ENCODE data around the gene DTNBP1.
"Not testable (repeated sequence)": the region's sequence is repeated elsewhere in the genome, so short reads cannot be mapped to it uniquely, and the experiment has no call there.

DTNBP1 gene

GRCh38 chr6:15553736-15554294 is 109.0 kb downstream of the DTNBP1 start:
- DNase-seq, result no peak

GRCh38 chr6:15553031-15553430 is 109.8 kb downstream of the DTNBP1 start:
- no peak for DNase-seq

GRCh38 chr6:15551798-15552197 is 111.0 kb downstream of the DTNBP1 start:
- no peak for DNase-seq

GRCh38 chr6:15551262-15551661 is 111.6 kb downstream of the DTNBP1 start:
- DNase-seq, result no peak

GRCh38 chr6:15550546-15551123 is 112.2 kb downstream of the DTNBP1 start:
- DNase-seq, result no peak

- no peak for DNase-seq
Observed at GRCh38 chr6:15549371-15549770, 113.5 kb downstream of the DTNBP1 start.

GRCh38 chr6:15547400-15547799 is 115.4 kb downstream of the DTNBP1 start:
- DNase-seq, result no peak

GRCh38 chr6:15546591-15546990 is 116.2 kb downstream of the DTNBP1 start:
- no peak for DNase-seq

- DNase-seq, result no peak
Observed at GRCh38 chr6:15544321-15544900, 118.4 kb downstream of the DTNBP1 start.

GRCh38 chr6:15543332-15543917 is 119.4 kb downstream of the DTNBP1 start:
- not testable (repeated sequence) for DNase-seq

GRCh38 chr6:15539722-15540270 is 123.0 kb downstream of the DTNBP1 start:
- no peak for DNase-seq

- no peak for DNase-seq
Observed at GRCh38 chr6:15538766-15539495, 123.9 kb downstream of the DTNBP1 start.

- DNase-seq, result no peak
Observed at GRCh38 chr6:15538106-15538505, 124.7 kb downstream of the DTNBP1 start.

- DNase-seq, result no peak
Observed at GRCh38 chr6:15536198-15536955, 126.5 kb downstream of the DTNBP1 start.

- no peak for DNase-seq
Observed at GRCh38 chr6:15535495-15536197, 127.2 kb downstream of the DTNBP1 start.

GRCh38 chr6:15534974-15535373 is 127.9 kb downstream of the DTNBP1 start:
- DNase-seq, result no peak

GRCh38 chr6:15533379-15534026 is 129.3 kb downstream of the DTNBP1 start:
- DNase-seq, result no peak

GRCh38 chr6:15531973-15532372 is 130.9 kb downstream of the DTNBP1 start:
- no peak for DNase-seq

GRCh38 chr6:15530411-15530810 is 132.4 kb downstream of the DTNBP1 start:
- DNase-seq, result no peak

GRCh38 chr6:15528870-15529269 is 134.0 kb downstream of the DTNBP1 start:
- DNase-seq, result no peak

Measured in activated CD4-positive, alpha-beta T cell treated with anti-CD3 and anti-CD28 coated beads, Interleukin-2, amount 50 U/mL, for 4 hours (primary cell).